GM12878 (cell line): ENCODE data around the gene OPCML. TPM values are rescaled to one million over a fixed set of nuclear protein-coding genes. Genes with fewer than 3 reads are reported as not detected.

Experiments used
- ATAC-seq: fragments of 200-7000 bp; cut with Tn5 transposase; 3 replicates; pipeline ENCODE4 v1.9.1; 2020; ENCODE audit warnings: mild to moderate bottlenecking, moderate library complexity
- BruUV-seq: library from RNA; stranded (reverse); fragments of 400-500 nt; replicated peaks from 2 replicates; lab custom pipeline; 2021; lab: Mats Ljungman, UMichigan
- CTCF ChIA-PET: fragments of 300-600 bp; sonication (Branson Sonifier 250); formaldehyde crosslinking; extraction: SDS; loops from one replicate; lab custom pipeline; 2021; ENCODE audit warnings: inconsistent platforms; lab: Yijun Ruan, JAX
- POLR2A ChIA-PET: fragments of 350-600 bp; formaldehyde crosslinking; extraction: SDS; loops from one replicate; lab custom pipeline; 2021; ENCODE audit warnings: inconsistent platforms; lab: Charles Lee
- RAD21 ChIA-PET: fragments of 300-600 bp; sonication (Branson Sonifier 250); formaldehyde crosslinking; loops from one replicate; lab custom pipeline; 2023; ENCODE audit warnings: antibody characterized with exemption; ENCODE audit not compliant: unreplicated experiment; lab: Charles Lee
- SMC1A ChIA-PET: fragments of 300-600 bp; sonication (Branson Sonifier 250); formaldehyde crosslinking; loops from one replicate; lab custom pipeline; 2023; ENCODE audit not compliant: unreplicated experiment, uncharacterized antibody; lab: Charles Lee
- DNase-seq: peaks from one replicate; pipeline ENCODE4 v3.0.0-alpha.2; 2011; ENCODE audit warnings: low read depth, low spot score
- FAIRE-seq: peaks from 3 replicates; lab custom pipeline; 2011; peaks lifted over from hg19 to GRCh38; lab: Jason Lieb, UNC
- H2AFZ ChIP-seq: 2 replicates; pipeline ENCODE4 v1.6.0; 2011; ENCODE audit warnings: low read depth, low read length, control low read depth; ENCODE audit not compliant: control insufficient read depth
- H3K27ac ChIP-seq: 2 replicates; pipeline ENCODE4 v1.5.1; 2011; ENCODE audit warnings: control low read depth; ENCODE audit not compliant: control insufficient read depth, insufficient read depth
- H3K27me3 ChIP-seq, 2 experiments: replicated peaks in 1 of 2; 2 replicates each; pipeline versions ENCODE4 v1.6.0 to v1.6.1; 2011; ENCODE audit warnings: low read length in 1 of 2; ENCODE audit not compliant: control insufficient read depth in 2 of 2, insufficient read depth in 2 of 2
- H3K36me3 ChIP-seq, 2 experiments: 2 replicates each; pipeline ENCODE4 v1.5.1; 2011; ENCODE audit warnings: low read length in 1 of 2; ENCODE audit not compliant: control insufficient read depth in 2 of 2, insufficient read depth in 2 of 2
- H3K4me1 ChIP-seq: 2 replicates; pipeline ENCODE4 v1.6.1; 2011; ENCODE audit warnings: mild to moderate bottlenecking, low read length, moderate library complexity, mixed read lengths; ENCODE audit not compliant: control insufficient read depth, insufficient read depth
- H3K4me2 ChIP-seq: 2 replicates; pipeline ENCODE4 v1.6.0; 2011; ENCODE audit warnings: control low read depth; ENCODE audit not compliant: control insufficient read depth, insufficient read depth
- H3K4me3 ChIP-seq: fragments of 200-600 bp; sonication (generic); 2 replicates; pipeline ENCODE4 v1.5.1; 2016
- H3K79me2 ChIP-seq: 2 replicates; pipeline ENCODE4 v1.6.0; 2011; ENCODE audit warnings: low read length; ENCODE audit not compliant: control insufficient read depth, insufficient read depth
- H3K9ac ChIP-seq: 2 replicates; pipeline ENCODE4 v1.8.0; 2011; ENCODE audit warnings: low read length, control low read depth, mixed read lengths; ENCODE audit not compliant: control insufficient read depth, insufficient read depth
- H3K9me3 ChIP-seq: replicated peaks from 3 replicates; pipeline ENCODE4 v1.5.1; 2011; ENCODE audit warnings: mild to moderate bottlenecking, low read length; ENCODE audit not compliant: control insufficient read depth, insufficient read depth
- H4K20me1 ChIP-seq: 2 replicates; pipeline ENCODE4 v1.6.0; 2011; ENCODE audit not compliant: control insufficient read depth, insufficient read depth
- BCL11A ChIP-seq: IDR thresholded peaks from 2 replicates; pipeline ENCODE4 v1.6.1; 2011; ENCODE audit warnings: low read depth, low read length
- CTCF ChIP-seq, 3 experiments: IDR thresholded peaks in 2 of 3; conservative IDR thresholded peaks in 1 of 3; 2 replicates each; pipeline ENCODE4 v1.5.1; 2011; ENCODE audit warnings: low read depth in 3 of 3, low read length in 3 of 3, mild to moderate bottlenecking in 3 of 3, control low read depth in 2 of 3, moderate library complexity in 2 of 3, inconsistent platforms in 1 of 3, mixed read lengths in 1 of 3; ENCODE audit not compliant: control insufficient read depth in 2 of 3, insufficient read depth in 1 of 3; ENCODE audit errors: extremely low read depth in 1 of 3
- E2F4 ChIP-seq: IDR thresholded peaks from 2 replicates; pipeline ENCODE4 v1.6.1; 2012; ENCODE audit warnings: low read depth, low read length, improper control_type of control experiment
- PKNOX1 ChIP-seq: fragments of 450-650 bp; IDR thresholded peaks from 2 replicates; pipeline ENCODE4 v1.6.1; 2016; ENCODE audit warnings: mild to moderate bottlenecking
- POLR2AphosphoS2 ChIP-seq: IDR thresholded peaks from 2 replicates; pipeline ENCODE4 v1.6.1; 2011; ENCODE audit warnings: low read depth, mild to moderate bottlenecking, low read length, improper control_type of control experiment, moderate library complexity
- POLR2AphosphoS5 ChIP-seq: IDR thresholded peaks from 2 replicates; pipeline ENCODE4 v1.6.1; 2011; ENCODE audit warnings: mild to moderate bottlenecking, low read length, inconsistent platforms
- SMARCA5 ChIP-seq: fragments of 450-650 bp; IDR thresholded peaks from 2 replicates; pipeline ENCODE4 v1.6.1; 2017; ENCODE audit warnings: mild to moderate bottlenecking
- USF1 ChIP-seq: IDR thresholded peaks from 2 replicates; pipeline ENCODE4 v1.6.1; 2011; ENCODE audit warnings: borderline replicate concordance, low read depth, mild to moderate bottlenecking, moderate library complexity, mixed read lengths, low read length; ENCODE audit not compliant: insufficient read depth; ENCODE audit errors: extremely low read length
- YBX1 ChIP-seq: fragments of 450-650 bp; IDR thresholded peaks from 2 replicates; pipeline ENCODE4 v1.6.1; 2016; ENCODE audit warnings: antibody characterized with exemption
- WGBS: methylation state at CpG from one replicate; pipeline ENCODE4 v1.1.6; 2016; ENCODE audit warnings: low lambda C conversion rate; ENCODE audit not compliant: insufficient replicate concordance, insufficient coverage; ENCODE audit errors: missing lambda C conversion rate; 5-methylcytosine and 5-hydroxymethylcytosine counted together
- in situ Hi-C: fragments of 300-500 bp; cut with MboI; formaldehyde crosslinking; loops from 9 replicates; pipeline ENCODE4 v1.14.3; 2018; ENCODE audit warnings: mixed read lengths
- intact Hi-C: fragments of 100-400 bp; cut with micrococcal nuclease; formaldehyde crosslinking; loops from one replicate; pipeline ENCODE4 v1.14.2; 2022; ENCODE audit not compliant: unreplicated experiment
- polyA plus RNA-seq, 11 experiments: library from polyadenylated mRNA; depleted of rRNA in 4 of 11; unstranded in 6 of 11; stranded (reverse) in 5 of 11; fragments of >200 nt; fragmentation: Nextera tagmentation in 4 of 11; fragmentation: Illumina TruSeq in 1 of 11; extraction: Ambion mirVana in 4 of 11; extraction: Trizol in 1 of 11; gene quantifications; 1 replicate in 1 of 11; 2 replicates in 10 of 11; pipeline versions ENCODE4 v1.2.1 to v1.2.3, GENCODE V29; 2011 to 2016; ENCODE audit warnings: inconsistent platforms in 2 of 11, missing spikeins in 2 of 11, low read depth in 1 of 11
- total RNA-seq, 4 experiments: library from RNA; depleted of rRNA in 3 of 4; stranded (reverse); fragments of >200 nt in 3 of 4; fragmentation: Illumina TruSeq in 1 of 4; extraction: Trizol in 1 of 4; gene quantifications; 2 replicates each; pipeline versions ENCODE4 v1.2.1 to v1.2.3, GENCODE V29; 2013 to 2021

Gene OPCML
- total and polyA plus RNA-seq, 10 of the 15 experiments (the other 5 are each of a cell fraction or from before 2014, with no cell fraction given) = 0.84 TPM; not detected in 9

GRCh38 chr11:132595711-132596134 lies 936.6 kb downstream of the OPCML start:
- no peak for FAIRE-seq
- no peak overlapping the region for H3K27ac ChIP-seq
- ChIA-PET CTCF (no interaction called here), RAD21 (interaction anchor here (0.5 to 0.9 kb wide), 2 partner anchors 16 to 977 kb away, joined by 3 to 5 read pairs; no protein-coding TSS in a partner anchor), SMC1A (interaction anchor here (0.8 kb wide), 1 partner anchor 8 kb away, joined by 3 read pairs; no protein-coding TSS in a partner anchor), POLR2A (interaction anchor here (0.6 kb wide), 1 partner anchor 36 kb away, joined by 3 read pairs; no protein-coding TSS in a partner anchor)
- DNase-seq = no peak
- WGBS = 0% methylated on average over 1 of the region's 1 CpG
- intact Hi-C loops (no loop called here), in situ Hi-C loops (no loop called here)
- no peaks in the 10 kb centered on the region for H4K20me1 ChIP-seq
- H3K4me1 ChIP-seq = no peaks in the 10 kb centered on the region
- no peak overlapping the region for H3K4me2 ChIP-seq
- H3K4me3 ChIP-seq = no peak overlapping the region
- H3K27me3 ChIP-seq = no peaks in the 10 kb centered on the region; a peak in 1 of 4 replicates
- TF ChIP-seq USF1 (no peak), E2F4 (no peak), BCL11A (no peak), SMARCA5 (no peak), POLR2AphosphoS5 (no peak), PKNOX1 (no peak), YBX1 (no peak), POLR2AphosphoS2 (no peak), CTCF (IDR thresholded peaks at IDR 0.05 in 2 of 3, conservative IDR thresholded peaks at IDR 0.05 in 1 of 3; ENCODE audit: control insufficient read depth in 2 of 3, extremely low read depth in 1 of 3, insufficient read depth in 1 of 3, low read depth in 3 of 3, low read length in 3 of 3) (no peak)
- H3K9me3 ChIP-seq = no peaks in the 10 kb centered on the region
- no peak overlapping the region for H2AFZ ChIP-seq
- H3K36me3 ChIP-seq = no peaks in the 10 kb centered on the region
- no peaks in the 10 kb centered on the region for H3K79me2 ChIP-seq
- no TSS peak for BruUV-seq
- no peak for ATAC-seq
- H3K9ac ChIP-seq = no peak overlapping the region
